GM18951 (cell line): Measurements from ENCODE around the gene PDIA3.
"Not testable (repeated sequence)": the region's sequence is repeated elsewhere in the genome, so short reads cannot be mapped to it uniquely, and the experiment has no call there.

Experiments used
- POLR2A ChIP-seq: IDR thresholded peaks from 4 replicates; pipeline ENCODE4 v1.6.1; 2011; ENCODE audit warnings: mild to moderate bottlenecking; ENCODE audit not compliant: insufficient read length, insufficient read depth; ENCODE audit errors: extremely low read depth
- in situ Hi-C: fragments of 300-500 bp; cut with MboI; formaldehyde crosslinking; loops from one replicate; pipeline ENCODE4 v1.12.0; 2022; ENCODE audit warnings: low sequenced_read_pairs, mixed read lengths, inconsistent platforms; ENCODE audit not compliant: unreplicated experiment

Gene PDIA3

DNA sequence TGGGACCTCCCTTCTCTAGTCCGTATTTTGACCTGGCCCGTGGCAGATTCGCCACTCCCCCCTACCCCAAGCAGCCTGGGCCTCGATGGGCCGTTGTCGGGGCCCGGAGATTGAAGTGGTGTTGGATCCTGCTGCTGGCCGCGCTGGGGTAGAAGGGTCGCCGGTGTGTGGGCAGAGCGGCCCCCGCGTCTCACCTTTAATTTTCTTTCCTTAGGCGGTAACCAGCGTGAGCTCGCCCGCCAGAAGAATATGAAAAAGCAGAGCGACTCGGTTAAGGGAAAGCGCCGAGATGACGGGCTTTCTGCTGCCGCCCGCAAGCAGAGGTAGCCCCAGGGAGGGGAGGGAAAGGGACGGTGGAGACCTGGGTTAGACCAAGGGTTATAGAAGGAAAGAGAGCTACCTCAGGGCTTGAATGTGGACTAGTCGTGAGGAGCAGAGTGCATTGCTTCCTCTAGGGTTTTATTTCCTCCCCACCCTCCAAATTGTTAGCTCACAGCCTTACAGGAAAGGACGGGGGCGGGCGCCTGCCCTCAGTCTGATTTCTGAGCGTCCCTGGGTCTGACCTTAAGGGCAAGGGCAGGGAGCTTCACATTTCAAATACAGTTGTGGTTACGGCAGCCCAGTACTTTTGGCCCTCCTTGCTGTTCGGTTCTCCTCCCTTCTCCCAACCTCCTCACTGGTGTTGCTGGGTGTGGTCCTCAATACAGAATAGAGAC, 46.7 kb downstream of the PDIA3 start:
- TF ChIP-seq POLR2A = no peak
- in situ Hi-C loops = no loop called here

DNA sequence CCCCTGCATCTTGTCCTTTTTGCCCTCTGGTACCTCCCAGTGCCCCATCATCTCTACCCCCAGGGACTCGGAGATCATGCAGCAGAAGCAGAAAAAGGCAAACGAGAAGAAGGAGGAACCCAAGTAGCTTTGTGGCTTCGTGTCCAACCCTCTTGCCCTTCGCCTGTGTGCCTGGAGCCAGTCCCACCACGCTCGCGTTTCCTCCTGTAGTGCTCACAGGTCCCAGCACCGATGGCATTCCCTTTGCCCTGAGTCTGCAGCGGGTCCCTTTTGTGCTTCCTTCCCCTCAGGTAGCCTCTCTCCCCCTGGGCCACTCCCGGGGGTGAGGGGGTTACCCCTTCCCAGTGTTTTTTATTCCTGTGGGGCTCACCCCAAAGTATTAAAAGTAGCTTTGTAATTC, 47.4 kb downstream of the PDIA3 start:
- in situ Hi-C loops = no loop called here
- TF ChIP-seq POLR2A = no peak

DNA sequence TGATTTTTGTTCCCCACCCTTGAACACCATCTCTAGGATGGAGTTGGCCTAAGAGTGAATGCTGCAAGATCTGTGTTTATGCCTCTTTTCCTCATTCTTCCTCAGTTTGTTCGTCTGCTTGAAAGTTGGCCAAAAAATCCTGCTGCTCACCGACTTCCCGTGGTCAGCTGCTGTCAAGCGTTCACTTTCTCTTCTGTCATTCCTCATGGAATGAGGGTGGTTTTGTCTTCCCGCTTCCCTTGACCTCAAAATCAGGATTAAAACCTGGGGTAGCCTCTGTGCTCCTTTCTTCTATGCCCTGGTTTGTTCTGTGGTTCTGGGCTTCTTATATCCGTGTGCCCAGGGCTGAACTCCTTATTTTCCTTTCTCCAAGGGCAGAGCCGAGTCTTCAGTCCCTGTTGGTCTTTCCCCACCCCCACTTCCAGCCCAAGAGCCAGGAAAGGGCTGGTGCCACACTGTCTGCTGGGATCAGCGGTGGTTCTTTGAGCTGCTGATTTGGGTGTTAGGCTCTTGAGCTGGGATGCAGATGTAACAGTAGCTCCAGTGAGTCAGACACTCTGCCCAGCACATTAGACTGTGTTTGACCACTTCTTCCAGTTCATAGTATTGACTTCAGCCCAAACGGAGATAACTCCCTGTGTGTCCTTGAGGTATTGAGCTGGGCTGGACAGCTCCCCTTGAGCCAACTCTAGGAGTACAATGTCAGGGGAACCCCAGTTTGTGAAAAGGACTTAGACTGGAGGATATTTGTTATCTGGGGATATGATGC, 48.2 kb downstream of the PDIA3 start:
- TF ChIP-seq POLR2A = peak; percentile 22
- in situ Hi-C loops = no loop called here

- TF ChIP-seq POLR2A = no peak
- in situ Hi-C loops = no loop called here
These were observed 49.0 kb downstream of the PDIA3 start for GRCh38 chr15:43795197-43795596.

GRCh38 chr15:43795997-43796396, 49.8 kb downstream of the PDIA3 start:
- no peak for TF ChIP-seq POLR2A
- in situ Hi-C loops = no loop called here

- no peak for TF ChIP-seq POLR2A
- in situ Hi-C loops = no loop called here
These were observed 50.3 kb downstream of the PDIA3 start for GRCh38 chr15:43796566-43796965.

DNA sequence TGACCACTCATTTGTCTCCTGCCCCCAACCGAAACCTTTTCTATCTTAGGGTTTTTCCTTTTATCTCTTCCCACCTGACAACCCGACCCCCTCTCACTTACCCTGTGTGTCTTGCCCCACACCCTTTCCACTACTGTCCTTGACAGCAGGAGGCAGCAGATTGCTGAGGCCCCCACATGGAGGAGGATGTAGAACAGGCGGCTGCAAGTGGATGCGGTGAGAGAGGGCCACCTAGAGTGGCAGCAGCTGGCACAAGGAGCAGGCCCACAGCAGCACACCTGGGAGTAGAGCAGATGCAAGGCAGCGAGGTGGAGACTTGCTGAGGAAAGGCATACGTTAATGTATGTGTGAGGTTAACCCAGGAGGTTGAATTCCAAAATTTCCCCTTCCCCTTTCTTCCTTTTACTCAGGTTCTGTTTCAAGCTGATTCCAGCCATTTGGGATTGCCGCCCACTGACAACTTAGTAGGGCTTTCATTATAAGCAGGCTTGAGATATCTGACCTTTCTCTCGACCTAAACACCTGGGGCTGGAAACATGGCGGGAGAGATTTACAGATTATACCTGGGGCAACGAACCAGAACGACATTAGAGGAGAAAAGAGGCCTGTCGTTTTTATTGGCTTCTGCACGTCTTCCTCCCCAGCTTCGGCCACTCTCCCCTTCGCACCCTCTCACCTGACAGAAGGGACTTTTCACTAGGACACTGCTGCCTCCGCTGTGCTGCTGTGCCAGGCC, 53.1 kb downstream of the PDIA3 start:
- TF ChIP-seq POLR2A = no peak
- in situ Hi-C loops = no loop called here

DNA sequence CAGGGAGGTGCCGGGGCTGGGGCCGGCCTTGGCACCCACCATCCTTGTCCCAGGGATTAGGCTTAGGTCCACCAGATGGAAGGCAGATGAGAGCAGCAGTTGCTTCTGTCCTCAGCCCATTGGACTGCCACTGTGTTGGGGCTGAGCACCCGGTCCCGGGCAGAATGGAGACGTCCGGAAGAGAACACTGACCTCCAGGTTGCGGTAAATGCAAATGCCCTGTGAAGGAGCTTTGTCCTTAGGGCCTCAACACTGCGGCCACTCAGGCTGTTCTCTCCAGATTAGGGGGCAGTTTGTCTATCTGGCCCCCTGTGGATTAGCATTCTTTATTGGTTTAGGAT, 53.7 kb downstream of the PDIA3 start, which contains the start of gene SERINC4:
Gene SERINC4, minus strand, starts transcription at position 276 of the 341 bp plus-strand sequence. Its CDS starts 234 bp downstream, at position 42.
- in situ Hi-C loops = no loop called here

DNA sequence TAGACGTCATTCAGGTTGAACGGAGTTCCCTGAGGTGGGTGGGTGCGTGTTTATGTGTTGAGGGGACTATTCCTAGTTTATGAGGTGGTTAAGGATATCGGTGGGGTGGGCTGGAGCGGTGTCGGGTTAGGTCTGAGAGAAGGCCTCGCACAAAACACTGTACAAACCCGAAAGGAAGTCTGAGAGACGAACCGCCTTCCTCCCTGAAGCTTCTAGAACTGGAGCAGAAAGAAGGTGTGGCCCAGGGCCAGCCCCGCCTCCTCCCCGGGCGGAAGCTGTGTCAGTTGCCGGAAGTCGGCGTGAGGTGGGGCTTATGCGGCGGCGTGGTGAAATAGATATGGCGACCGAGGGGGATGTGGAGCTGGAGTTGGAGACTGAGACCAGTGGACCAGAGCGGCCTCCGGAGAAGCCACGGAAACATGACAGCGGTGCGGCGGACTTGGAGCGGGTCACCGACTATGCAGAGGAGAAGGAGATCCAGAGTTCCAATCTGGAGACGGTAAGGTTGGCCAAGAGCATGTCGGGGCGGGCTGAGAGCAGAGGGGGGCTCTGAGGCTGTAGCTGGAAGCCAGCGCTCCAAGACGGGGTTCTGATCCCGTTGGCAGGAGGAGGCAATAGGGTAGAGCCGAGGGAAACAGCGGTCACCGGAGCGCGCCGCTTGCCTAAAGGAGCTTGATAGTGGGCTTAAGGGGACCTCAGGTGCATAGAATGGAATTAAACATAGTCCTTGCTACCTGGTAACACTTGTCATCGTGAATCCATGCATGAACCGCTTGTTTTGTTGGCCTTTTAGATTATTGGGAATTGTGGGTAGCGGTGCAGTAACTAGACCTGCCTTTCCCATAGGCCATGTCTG, 54.3 kb downstream of the PDIA3 start, which contains the start of gene HYPK:
Gene HYPK, plus strand, starts transcription at position 314 of the 856 bp plus-strand sequence. Its CDS starts 24 bp downstream, at position 338.
- TF ChIP-seq POLR2A = peak; percentile 78
- in situ Hi-C loops = no loop called here

More for the DNA sequence above, 53.7 kb downstream of the PDIA3 start, which contains the start of gene SERINC4:
- TF ChIP-seq POLR2A = no peak

DNA sequence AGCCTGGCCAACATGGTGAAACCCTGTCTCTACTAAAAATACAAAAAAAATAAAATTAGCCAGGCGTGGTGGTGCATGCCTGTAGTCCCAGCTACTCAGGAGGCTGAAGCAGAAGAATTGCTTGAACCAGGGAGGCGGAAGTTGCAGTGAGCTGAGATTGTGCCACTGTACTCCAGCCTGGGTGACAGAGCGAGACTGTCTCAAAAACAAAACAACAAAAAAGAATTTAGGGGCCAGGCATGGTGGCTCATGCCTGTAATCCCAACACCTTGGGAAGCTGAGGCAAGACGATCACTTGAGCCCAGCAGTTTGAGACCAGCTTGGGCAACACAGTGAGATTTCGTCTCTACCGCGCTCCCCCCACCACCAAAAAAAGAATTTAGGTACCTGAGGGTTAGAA, 56.4 kb downstream of the PDIA3 start:
- in situ Hi-C loops = not testable (repeated sequence)

GRCh38 chr15:43808435-43808950, 62.3 kb downstream of the PDIA3 start:
- TF ChIP-seq POLR2A = no peak
- in situ Hi-C loops = no loop called here

GRCh38 chr15:43808960-43809678, 62.9 kb downstream of the PDIA3 start:
- in situ Hi-C loops = no loop called here
- no peak for TF ChIP-seq POLR2A

DNA sequence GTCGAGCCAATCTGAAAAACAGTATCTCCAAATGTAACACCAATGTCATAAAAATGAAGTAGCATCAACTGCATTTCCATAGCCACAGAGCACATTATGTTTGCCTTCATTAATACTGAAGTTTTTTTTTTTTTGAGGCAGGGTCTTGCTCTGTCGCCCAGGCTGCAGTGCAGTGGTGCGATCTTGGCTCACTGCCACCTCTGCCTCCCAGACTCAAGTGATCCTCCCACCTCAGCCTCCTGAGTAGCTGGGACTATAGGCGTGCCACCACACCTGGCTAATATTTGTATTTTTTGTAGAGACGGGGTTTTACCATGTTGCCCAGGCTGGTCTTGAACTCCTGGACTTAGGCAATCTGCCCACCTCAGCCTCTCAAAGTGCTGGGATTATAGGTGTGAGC, 68.8 kb downstream of the PDIA3 start:
- in situ Hi-C loops = not testable (repeated sequence)
